Stimulated activated CD4-positive, alpha-beta T cell treated with anti-CD3 and anti-CD28 coated beads, Interleukin-4, amount 100 ng/mL, for 48 hours (primary cell): ENCODE data around the gene NDUFB5.
"Not testable (repeated sequence)": the region's sequence is repeated elsewhere in the genome, so short reads cannot be mapped to it uniquely, and the experiment has no call there.

Experiments
- DNase-seq, 2 donors: peaks; one replicate each; pipeline ENCODE4 v3.0.0-alpha.2; 2020; ENCODE audit warnings: low read depth in 2 of 2

The NDUFB5 gene

DNA sequence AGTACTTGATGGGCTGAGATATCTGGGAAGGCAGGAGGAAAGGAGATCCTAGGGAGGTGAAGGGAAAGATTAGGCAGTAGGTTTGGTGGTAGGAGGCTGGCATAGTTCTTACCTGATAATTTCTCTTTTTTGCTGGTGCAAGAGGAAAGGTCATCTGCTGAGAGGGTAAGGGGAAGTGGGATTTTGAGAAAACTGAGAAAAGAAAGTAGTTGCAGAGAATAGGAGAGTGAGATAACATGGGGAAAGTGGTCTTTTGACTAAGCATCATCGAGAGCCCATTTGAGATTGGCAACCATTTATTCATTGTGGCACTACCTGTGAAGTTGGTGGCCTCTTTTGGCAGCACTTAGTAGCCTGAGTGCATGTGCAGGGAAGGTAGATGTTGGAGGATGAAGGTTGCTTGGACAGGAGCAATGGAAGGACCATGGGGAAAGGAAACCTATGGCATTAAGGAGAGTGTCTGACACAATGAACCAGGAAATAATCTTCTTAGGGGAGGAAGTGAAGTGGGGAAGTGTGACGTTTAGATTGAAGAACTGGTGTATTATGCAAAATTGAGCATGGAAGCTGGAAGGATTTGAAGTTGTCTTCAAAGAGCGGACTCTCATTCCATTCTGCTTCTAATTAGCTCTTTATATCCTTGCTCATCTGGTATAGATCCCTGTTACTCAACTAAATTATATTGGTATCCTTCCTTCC, 26.3 kb downstream of the NDUFB5 start:
- DNase-seq: no peak

DNA sequence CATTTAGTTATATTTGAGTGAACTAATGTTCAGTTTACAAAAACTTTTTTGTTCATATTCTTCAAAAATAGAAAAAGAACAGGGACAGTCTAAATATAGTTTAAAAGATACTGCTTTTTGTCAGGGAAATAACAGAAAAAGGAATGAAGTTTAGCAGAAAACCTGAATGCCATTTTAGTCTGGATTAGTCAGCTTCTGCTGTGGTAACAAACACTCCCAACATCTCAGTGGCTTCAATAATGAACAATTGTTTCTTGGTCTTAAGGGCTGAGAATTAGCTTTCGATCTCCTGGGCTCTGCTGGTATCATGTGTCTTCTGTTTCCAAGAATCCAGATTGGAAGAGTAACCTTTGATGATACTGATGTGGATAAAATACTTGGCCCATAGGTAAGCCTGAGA, 35.9 kb downstream of the NDUFB5 start:
- no peak for DNase-seq

DNA sequence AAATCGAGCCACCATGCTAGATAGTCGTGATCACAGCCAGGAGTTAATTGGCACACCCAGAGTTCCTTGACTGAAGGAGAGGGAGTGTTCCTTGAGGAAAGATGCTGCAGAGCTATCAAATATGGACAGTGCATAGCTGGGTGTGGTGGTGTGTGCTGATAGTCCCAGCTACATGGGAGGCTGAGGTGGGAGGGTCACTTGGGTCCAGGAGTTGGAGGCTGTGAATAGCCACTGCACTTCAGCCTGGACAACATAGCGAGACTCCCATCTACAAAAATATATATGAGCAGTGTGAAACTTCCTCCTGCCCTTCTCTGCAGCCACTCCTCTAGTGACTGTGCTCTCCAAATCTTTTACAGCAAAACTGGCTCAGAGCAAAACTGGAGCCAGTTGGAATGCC, 38.3 kb downstream of the NDUFB5 start:
- DNase-seq: no peak

DNA sequence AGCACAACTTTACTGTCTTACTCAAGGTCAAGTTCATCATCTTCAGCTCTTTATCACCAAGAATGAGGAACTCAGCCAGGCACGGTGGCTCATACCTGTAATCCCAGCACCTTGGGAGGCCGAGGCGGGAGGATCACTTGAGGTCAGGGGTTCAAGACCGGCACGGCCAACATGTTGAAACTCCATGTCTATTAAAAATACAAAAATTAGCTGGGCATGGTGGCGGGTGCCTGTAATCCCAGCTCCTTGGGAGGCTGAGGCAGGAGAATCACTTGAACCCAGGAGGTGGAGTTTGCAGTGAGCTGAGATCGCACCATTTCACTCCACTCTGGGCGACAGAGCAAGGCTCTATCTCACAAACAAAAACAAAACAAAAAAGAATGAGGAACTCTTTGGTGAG, 39.2 kb downstream of the NDUFB5 start:
- not testable (repeated sequence) for DNase-seq

DNA sequence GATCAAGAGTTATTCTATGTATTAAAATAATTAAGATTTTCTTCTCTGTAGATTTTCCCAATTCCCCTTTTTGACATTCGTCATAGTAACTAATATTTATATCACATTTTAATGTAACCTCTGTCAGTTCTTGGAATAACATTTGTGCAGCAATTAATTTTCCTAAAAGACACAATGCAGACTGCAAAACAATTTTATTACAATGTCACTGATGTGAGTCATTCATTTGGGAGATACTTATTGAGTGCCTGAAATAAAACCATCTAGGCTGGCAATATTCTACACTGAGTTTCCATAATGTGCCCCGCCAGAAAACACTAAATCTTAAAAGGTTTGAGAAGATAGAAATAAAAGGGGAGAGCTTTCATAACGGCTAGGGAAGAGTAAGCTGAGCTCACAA, 41.6 kb downstream of the NDUFB5 start:
- no peak for DNase-seq

DNA sequence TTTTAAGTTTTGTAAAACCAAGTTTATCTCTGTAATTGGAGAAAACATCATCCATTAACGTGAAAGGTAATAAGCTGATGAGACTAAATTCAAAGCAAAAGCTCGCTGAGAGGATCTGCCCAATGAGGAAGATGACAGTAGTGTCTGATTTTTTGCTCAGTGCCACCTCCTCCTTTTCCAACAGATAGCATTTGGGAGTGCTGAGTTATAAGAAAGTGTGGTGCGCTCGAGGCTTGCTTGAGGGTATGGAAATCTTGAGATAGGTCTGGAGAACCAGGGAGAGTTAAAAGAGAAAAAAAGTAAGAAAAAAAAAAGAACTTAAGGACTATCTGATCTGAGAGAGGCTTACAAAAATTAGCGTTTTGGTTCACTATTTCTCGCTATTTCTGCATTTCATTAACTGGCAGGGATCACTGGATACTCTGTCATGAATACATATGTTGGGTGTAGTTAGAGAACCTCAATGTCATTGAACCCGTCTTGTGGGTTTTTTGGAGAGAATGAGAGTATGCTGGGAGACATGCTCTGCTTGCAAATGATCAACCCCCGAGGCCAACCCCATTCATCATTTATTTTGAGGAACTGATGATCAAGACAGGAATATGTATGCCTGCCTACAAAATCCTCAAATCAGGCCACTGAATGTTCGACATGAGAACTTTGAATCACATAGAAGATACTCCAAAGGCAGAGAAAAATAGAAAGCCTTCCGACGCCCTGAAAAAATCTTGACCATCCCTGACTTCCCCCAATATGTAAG, 47.3 kb downstream of the NDUFB5 start:
- no peak for DNase-seq

DNA sequence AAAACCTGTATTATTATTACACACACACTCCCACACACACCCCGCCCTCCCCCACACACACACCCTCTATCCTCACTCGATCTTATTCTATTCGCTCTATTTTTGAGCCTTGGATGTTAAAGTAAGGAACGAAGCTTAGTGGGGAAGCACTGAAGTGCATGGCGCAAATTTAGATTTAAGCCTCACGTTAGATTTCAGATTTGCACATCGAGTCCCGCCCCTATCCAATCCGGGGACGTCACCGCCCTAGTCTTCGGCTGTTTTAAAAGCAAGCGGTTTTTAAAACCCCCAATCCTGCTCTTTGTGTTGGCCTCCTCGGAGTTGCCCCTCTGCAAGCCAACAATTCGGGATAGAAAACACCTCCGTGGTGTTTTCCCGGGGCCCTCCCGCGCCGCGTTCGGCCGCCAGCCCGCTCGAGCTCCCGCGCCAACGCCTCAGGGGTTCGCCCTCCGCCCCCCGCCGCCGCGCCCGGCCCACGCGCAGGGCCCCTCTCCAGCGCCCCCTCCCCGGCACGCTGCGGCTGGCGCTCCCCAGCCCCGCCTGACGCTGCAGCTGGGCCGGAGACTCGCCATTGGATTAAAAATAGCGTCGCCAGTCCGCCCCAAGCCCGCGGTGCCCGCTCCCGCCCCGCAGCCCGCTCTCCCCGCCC, 48.0 kb downstream of the NDUFB5 start, which contains the start of gene USP13:
Gene USP13 (plus strand): TSS at position 594 of the 649 bp plus-strand sequence. CDS start 186 bp downstream, outside the sequence.
- peak; percentile 38 to 44 for DNase-seq

DNA sequence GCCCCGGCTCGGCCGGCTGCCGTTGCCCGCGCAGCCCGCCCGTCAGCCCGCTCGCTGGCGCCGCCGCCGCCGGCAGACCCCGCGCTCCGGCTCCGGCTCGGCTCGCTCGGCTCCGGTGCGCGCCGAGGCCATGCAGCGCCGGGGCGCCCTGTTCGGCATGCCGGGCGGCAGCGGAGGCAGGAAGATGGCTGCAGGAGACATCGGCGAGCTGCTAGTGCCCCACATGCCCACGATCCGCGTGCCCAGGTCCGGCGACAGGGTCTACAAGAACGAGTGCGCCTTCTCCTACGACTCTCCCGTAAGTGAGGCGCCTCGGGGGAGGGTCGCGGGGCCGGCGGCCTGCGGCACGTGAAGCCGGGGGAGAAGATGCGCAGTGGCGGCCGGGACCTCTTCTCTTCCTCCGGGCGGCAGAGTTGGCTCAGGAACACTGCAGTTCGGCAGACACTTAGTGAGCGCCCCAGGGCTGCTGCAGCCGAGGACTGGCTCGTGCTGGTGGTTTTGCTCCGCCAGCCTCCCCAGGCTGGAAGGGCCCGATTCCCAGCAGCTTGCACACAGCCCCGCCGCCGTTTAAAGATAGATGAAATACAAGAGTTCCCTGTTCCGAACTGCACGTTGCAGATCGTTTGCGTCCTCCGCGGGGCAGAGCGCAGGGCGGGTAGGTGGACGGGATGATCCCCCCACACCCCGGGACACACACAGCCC, 48.7 kb downstream of the NDUFB5 start:
- peak; percentile 44 to 65 for DNase-seq

DNA sequence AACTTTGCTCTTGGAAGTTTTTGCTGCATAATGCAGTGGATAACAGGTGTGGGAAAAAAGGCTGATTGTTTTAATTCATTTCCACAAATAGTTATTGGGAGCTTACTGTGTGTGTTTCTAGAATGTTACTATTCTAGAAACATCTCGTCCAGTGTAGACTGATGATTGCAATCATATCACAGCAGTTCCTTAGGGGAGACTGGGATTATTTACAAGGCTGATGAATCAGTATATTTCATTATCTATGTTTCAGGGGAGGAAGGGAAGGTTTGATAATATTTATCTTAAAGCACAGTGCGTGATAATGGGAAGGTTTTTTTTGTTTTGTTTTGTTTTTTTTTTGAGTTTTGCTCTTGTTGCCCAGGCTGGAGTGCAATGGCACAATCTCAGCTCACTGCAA, 50.6 kb downstream of the NDUFB5 start:
- no peak for DNase-seq

DNA sequence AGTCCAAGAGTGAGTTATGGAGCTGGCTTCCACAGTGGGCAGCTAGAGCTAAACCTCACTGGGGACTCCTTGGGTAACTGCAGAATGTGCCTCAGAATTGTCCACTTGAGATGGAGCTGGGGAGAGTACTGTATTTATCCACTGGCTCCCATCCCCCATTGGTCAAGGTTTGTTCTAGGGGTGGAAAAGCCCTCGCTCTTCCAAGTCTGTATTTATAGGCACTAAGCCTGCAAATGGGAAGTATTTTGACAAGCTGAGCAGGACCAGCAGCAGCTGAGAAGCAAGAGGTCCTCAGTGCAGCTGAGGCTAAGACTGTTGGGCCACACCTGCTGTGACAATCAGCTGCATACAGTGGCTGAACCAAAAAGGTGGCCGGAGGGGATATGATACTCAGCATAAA, 54.0 kb downstream of the NDUFB5 start:
- no peak for DNase-seq

DNA sequence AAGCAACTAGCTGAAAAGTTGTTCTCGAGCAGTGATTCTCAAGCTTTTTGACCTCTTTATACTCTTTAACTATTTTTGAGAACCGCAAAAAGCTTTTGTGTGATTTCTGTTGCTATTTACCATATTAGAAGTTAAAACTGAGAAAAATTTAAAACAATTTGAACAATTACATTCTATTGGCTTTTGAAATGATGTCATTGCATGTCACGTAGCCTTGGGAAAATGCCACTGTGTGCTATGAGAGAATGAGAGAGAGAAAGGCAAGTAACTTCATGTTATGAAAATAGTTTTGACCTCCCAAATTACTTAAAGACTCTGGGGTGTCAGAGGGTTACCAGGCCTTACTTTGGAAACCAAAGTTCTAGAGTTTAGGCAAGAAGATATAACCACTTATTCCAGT, 56.3 kb downstream of the NDUFB5 start:
- DNase-seq: no peak

DNA sequence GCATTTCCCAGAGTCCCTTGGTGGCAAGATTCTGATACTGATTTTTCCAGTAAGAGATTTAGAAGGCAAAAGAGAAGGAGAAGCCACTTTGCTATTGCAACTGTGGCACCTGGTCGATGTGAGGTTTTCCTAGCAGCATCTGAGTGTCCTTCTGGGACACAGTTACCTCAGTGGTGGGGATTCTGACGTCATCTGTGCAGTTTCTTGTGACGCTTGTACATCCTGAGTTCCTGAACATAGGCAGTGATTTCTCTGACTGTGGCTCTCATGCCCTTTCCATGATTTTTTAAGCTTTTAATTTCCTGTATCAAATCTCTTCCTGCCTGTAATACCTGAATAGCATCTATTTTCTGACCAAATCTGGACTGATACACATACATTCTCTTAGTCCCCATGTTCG, 57.2 kb downstream of the NDUFB5 start:
- no peak for DNase-seq

DNA sequence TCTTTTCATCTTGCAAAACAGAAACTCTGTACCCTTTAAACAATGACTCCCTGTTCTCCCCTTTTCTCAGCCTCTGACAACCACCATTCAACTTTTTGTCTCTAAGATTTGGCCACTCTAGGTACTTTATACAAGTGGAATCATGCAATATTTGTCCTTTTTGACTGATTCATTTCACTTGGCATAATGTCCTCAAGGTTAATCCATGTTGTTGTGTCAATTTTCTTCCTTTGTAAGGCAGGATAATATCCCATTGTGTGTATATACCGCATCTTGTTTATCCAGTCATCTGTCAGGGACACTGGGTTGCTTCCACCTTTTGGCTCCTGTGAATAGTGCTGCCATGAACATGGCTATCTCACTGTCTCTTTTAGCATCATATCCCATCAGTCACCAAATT, 58.5 kb downstream of the NDUFB5 start:
- no peak for DNase-seq

DNA sequence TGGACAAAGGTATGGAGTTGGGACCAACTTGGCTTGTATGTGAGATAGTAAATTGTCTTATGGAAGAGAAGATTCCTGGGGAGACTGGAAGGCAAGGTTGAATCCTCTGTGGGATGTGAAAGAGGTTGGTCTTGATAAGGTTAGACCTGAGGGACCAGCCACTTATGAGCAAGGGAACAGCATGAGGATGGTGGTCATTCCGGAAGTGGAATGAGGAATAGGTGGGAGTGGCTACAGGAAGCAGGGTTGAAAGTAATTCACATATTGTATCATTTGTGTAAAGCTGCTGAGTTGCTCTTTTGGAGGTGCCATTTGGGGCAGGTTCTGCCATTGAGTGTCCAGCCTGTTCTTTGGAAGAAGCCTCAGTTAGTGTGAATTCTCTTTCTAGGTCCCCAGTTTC, 61.4 kb downstream of the NDUFB5 start:
- no peak for DNase-seq

DNA sequence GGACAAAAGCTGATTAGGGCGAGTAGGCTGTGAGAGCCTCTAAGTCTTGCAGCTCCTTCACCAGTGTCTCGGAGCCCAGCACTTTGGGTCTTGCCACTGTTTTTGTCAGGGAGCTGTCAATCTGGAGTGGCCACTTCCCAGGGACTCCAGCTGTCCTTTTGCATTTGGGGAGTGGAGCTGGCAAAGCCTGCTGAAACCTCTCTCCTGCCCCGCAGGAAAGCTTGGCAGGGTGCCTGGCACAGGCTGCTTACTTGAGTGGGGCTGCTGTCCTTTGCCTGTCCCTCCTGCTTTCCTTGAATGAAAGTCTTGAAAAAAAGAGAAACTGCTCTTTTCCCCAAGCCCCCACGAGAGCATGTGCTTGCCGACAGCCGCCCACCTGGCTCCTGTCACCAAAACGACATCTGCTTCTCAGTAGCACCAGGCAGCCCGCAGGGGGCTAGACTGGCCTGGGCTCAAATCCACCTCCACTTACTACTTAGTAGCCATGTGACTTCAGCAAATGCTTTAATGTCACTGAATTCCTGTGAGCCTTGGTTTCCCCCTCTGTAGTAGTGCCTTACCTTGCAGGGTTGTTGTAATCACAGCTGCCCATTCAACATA, 61.9 kb downstream of the NDUFB5 start:
- DNase-seq: no peak

DNA sequence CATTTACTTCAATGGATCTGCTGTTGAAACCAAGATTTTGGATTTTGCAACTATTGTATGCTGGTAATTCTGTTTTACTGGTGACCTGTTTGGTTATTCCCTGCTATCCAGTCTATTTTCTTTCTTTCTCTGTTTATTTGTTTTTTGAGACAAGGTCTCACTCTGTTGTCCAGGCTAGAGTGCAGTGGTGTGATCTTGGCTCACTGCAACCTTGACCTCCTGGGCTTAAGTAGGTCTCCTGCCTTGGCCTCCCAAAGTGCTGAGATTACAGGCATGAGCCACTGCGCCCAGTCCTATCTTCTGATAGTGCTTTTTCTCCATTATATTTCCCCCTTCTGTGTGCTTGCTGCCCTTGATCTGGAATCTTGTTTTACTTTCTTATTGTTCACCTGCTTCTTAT, 63.8 kb downstream of the NDUFB5 start:
- DNase-seq: no peak

DNA sequence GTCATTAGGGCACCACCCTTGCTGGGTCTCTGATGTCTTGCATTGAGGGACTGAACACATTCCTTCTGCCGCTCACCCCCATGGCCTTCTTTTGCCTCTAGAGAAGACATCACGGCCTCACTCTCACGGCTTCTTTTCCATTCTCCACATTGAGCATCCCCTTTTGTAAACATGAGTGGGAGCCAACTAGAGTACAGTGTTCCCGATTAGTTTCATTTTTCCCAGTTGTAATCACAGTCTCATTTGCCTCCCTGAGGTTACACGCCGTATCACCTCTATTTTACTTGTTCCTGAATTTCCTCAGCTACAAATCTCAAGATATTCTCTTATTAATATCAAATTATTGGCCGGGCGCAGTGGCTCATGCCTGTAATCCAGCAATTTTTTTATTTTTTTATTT, 65.7 kb downstream of the NDUFB5 start:
- DNase-seq: no peak

DNA sequence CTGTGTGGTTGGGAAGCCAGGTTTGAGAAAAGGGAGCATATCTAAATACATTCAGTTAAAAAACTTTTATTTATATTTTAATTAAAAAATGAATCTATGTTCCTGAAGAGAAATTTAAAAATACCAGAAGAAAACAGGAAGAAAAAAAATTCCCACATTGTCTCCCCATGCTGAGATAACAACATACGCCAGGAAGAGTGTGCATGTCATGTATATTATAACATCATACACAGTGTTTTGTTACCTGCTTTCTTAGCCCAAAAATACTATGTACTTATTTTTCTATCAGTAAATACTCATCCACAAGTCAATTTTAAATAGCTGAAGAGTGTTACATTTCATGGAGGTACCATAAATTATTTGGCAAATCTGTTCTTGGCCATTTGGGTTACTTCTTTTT, 66.7 kb downstream of the NDUFB5 start:
- DNase-seq: no peak

DNA sequence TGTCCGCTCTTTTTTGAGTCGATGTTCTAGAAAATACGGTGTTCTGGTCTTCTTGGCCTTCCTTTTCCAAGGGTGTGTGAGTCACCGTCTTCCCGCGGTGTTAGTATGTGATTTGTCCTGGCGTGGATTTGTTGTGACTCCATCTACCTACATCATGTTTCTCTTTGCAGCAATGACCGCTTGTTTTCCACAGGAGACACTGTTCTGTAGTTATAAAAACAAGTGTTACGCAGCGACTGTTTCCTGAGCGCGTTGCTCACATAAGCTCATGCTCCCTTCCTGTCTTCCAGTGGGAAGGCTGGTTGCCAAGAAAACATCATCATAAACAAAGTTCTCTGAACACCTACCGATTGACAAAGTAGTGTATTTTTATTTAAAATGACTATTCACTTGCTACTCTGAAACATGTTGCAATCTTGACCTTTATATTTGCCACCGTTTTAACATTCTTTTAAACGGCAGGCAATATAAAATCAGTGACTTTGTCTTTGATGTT, 67.2 kb downstream of the NDUFB5 start:
- no peak for DNase-seq

DNA sequence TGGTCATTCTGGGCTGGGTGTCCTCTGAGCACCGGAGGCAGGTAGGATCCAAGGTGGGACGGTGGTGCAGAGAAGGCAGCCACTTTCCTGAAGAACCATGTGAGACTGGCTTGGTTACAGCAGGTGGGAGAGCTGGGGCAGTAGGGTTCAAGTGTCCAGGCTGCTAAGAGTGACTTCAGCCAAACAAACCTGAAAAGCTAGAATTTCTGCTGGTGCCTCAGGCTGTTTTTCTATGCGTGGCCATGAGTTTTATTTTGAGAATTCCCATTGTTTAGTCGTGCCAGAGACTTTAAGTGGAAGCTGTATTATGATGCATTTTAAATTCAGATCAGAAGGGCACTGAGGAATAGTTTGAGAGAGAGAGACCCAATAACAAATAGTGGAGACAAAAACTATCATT, 68.3 kb downstream of the NDUFB5 start:
- no peak for DNase-seq

DNA sequence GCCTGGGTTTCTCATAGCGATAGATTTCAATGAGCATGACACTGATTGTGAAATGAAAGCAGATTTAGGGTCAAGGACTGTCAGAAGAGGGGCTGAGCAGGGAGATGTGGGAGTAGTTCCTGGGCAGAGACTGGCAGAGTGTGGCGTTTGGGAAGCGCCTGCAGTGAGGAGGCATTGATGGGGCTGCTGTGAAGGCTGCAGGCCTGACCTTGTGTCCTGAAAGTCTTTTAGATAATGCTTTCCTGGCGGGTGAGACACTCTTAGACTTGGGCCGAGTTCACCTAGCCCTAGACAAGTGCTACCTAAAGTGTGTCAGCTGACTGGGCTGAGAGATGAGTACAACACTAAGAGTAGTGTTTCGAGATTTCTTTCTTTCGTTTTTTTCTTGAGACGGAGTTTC, 68.9 kb downstream of the NDUFB5 start:
- DNase-seq: no peak

DNA sequence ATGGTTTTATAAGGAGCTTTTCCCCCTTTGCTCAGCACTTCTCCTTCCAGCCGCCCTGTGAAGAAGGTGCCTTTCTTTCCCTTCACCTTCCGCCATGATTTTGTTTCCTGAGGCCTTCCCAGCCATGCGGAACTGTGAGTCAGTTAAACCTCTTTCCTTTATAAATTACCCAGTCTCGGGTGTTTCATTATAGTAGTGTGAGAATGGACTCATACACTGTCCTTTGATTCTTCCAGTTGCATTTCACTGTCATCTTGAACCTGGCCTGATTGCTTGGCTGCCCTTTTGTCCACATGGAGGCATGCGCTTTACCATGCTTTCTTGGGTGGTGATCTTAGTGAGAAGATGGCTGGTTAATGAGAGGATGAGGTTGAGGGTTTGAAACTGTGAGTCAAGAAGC, 71.5 kb downstream of the NDUFB5 start:
- DNase-seq: no peak
